B cell (primary cell): ENCODE results near the gene HS6ST3. TPM values are rescaled to one million over a fixed set of nuclear protein-coding genes. Genes with fewer than 3 reads are reported as not detected.

Experiments
- ATAC-seq: fragments of 200-7000 bp; cut with Tn5 transposase; one replicate; pipeline ENCODE4 v1.10.0; 2021; ENCODE audit warnings: low read depth, mild to moderate bottlenecking, moderate number of reproducible peaks, moderate library complexity
- CTCF ChIA-PET: fragments of 350-600 bp; sonication (Branson Sonifier 250); formaldehyde crosslinking; loops from one replicate; lab custom pipeline; 2021; ENCODE audit warnings: antibody characterized with exemption, inconsistent platforms; lab: Charles Lee
- POLR2A ChIA-PET: fragments of 350-600 bp; sonication (Branson Sonifier 250); formaldehyde crosslinking; loops from one replicate; lab custom pipeline; 2021; ENCODE audit warnings: antibody characterized with exemption; lab: Charles Lee
- DNase-seq: peaks from one replicate; pipeline ENCODE4 v3.0.0; 2013
- H2AFZ ChIP-seq: 2 replicates; pipeline ENCODE4 v1.6.1; 2012; ENCODE audit warnings: mild to moderate bottlenecking, low read depth, low read length; ENCODE audit not compliant: insufficient read depth, poor library complexity, severe bottlenecking
- H3K27ac ChIP-seq, 2 donors: 1 replicate in 1 of 2; 2 replicates in 1 of 2; pipeline ENCODE4 v1.5.1; 2012 to 2013; ENCODE audit warnings: low read length in 2 of 2, mild to moderate bottlenecking in 2 of 2, moderate library complexity in 1 of 2
- H3K27me3 ChIP-seq, 4 experiments: fragments of 200-600 bp in 1 of 4; sonication (generic) in 1 of 4; replicated peaks in 1 of 4; 1 replicate in 2 of 4; 2 replicates in 2 of 4; pipeline versions ENCODE4 v1.6.1 to v1.7.0; 2013 to 2016; ENCODE audit warnings: low read length in 3 of 4, mild to moderate bottlenecking in 2 of 4, mixed read lengths in 1 of 4, moderate library complexity in 1 of 4; ENCODE audit not compliant: insufficient read depth in 4 of 4, control insufficient read depth in 3 of 4; ENCODE audit errors: control extremely low read depth in 1 of 4
- H3K36me3 ChIP-seq, 2 experiments: replicated peaks in 1 of 2; 1 replicate in 1 of 2; 2 replicates in 1 of 2; pipeline versions ENCODE4 v1.6.1 to v1.7.1; 2013; ENCODE audit warnings: low read length in 1 of 2; ENCODE audit not compliant: insufficient read depth in 2 of 2, control insufficient read depth in 1 of 2; ENCODE audit errors: control extremely low read depth in 1 of 2, extremely low read depth in 1 of 2
- H3K4me1 ChIP-seq, 2 donors: fragments of 200-600 bp in 1 of 2; sonication (generic) in 1 of 2; 1 replicate in 1 of 2; 2 replicates in 1 of 2; pipeline versions ENCODE4 v1.5.1 to v1.6.1; 2013 to 2017; ENCODE audit warnings: low read length in 2 of 2; ENCODE audit not compliant: control insufficient read depth in 2 of 2, insufficient read depth in 2 of 2
- H3K4me2 ChIP-seq: replicated peaks from 2 replicates; pipeline ENCODE3; 2012; ENCODE audit warnings: mild to moderate bottlenecking, low read depth, low read length; ENCODE audit not compliant: poor library complexity, severe bottlenecking
- H3K4me3 ChIP-seq, 5 experiments: fragments of 200-600 bp in 1 of 5; sonication (generic) in 1 of 5; 1 replicate in 3 of 5; 2 replicates in 2 of 5; pipeline versions ENCODE4 v1.5.1 to v1.7.0; 2011 to 2016; ENCODE audit warnings: low read length in 4 of 5, mild to moderate bottlenecking in 4 of 5, low read depth in 2 of 5, control low read depth in 1 of 5, moderate library complexity in 1 of 5; ENCODE audit not compliant: insufficient read depth in 1 of 5; ENCODE audit errors: control extremely low read depth in 1 of 5, extremely low read depth in 1 of 5
- H3K79me2 ChIP-seq: fragments of 200-600 bp; sonication (generic); one replicate; pipeline ENCODE4 v1.6.0; 2016; ENCODE audit warnings: low read length; ENCODE audit not compliant: control insufficient read depth, insufficient read depth
- H3K9ac ChIP-seq: fragments of 200-600 bp; sonication (generic); 2 replicates; pipeline ENCODE4 v1.6.1; 2017; ENCODE audit warnings: mild to moderate bottlenecking, low read length, moderate library complexity
- H3K9me3 ChIP-seq, 3 donors: one replicate each; pipeline versions ENCODE4 v1.6.1 to v1.7.1; 2013; ENCODE audit warnings: low read length in 2 of 3; ENCODE audit not compliant: control insufficient read depth in 2 of 3, insufficient read depth in 1 of 3; ENCODE audit errors: control extremely low read depth in 1 of 3
- H4K20me1 ChIP-seq: 2 replicates; pipeline ENCODE4 v1.6.0; 2012; ENCODE audit warnings: mild to moderate bottlenecking, low read length; ENCODE audit not compliant: insufficient read depth, control insufficient read depth, poor library complexity, severe bottlenecking
- H3K27ac Mint-ChIP-seq: one replicate; pipeline ENCODE4 v1.8.0; 2021; ENCODE audit warnings: mixed read lengths
- H3K27me3 Mint-ChIP-seq: one replicate; pipeline ENCODE4 v1.8.0; 2021; ENCODE audit warnings: mixed read lengths
- H3K4me1 Mint-ChIP-seq: one replicate; pipeline ENCODE4 v1.8.0; 2021; ENCODE audit warnings: mixed read lengths
- H3K4me3 Mint-ChIP-seq: one replicate; pipeline ENCODE4 v1.8.0; 2021; ENCODE audit warnings: mixed read lengths
- H3K9me3 Mint-ChIP-seq: one replicate; pipeline ENCODE4 v1.8.0; 2022; ENCODE audit warnings: mixed read lengths; ENCODE audit not compliant: insufficient read depth
- CTCF ChIP-seq: fragments of 200-600 bp; IDR thresholded peaks from one replicate; pipeline ENCODE4 v1.8.0; 2022; ENCODE audit warnings: antibody characterized with exemption, mild to moderate bottlenecking
- EZH2 ChIP-seq: IDR thresholded peaks from 2 replicates; pipeline ENCODE4 v1.6.1; 2012; ENCODE audit warnings: borderline replicate concordance, low read depth, mild to moderate bottlenecking, moderate library complexity, low read length; ENCODE audit not compliant: insufficient read depth, poor library complexity, severe bottlenecking
- WGBS: methylation state at CpG from one replicate; pipeline ENCODE4 v1.1.5; 2013; ENCODE audit warnings: missing lambda C conversion rate; ENCODE audit not compliant: insufficient coverage; 5-methylcytosine and 5-hydroxymethylcytosine counted together
- intact Hi-C: fragments of 100-400 bp; cut with micrococcal nuclease; formaldehyde crosslinking; loops from one replicate; pipeline ENCODE4 v1.10.0; 2022
- polyA plus RNA-seq: library from polyadenylated mRNA; depleted of rRNA; stranded (reverse); fragments of >200 nt; gene quantifications from 2 replicates; pipeline ENCODE4 v1.2.3, GENCODE V29; 2012
- total RNA-seq, 2 donors: library from RNA; stranded (reverse); fragments of 120-200 nt in 1 of 2; gene quantifications; 1 replicate in 1 of 2; 2 replicates in 1 of 2; pipeline versions ENCODE4 v1.2.3 to v1.2.4, GENCODE V29; 2013 to 2022

The HS6ST3 gene
- total and polyA plus RNA-seq, 2 donors (not counting 1 experiment from before 2014, with no cell fraction given), result not detected

GRCh38 chr13:96768524-96768923 is 678.6 kb downstream of the HS6ST3 start:
- Histone ChIP-seq H3K9me3 (peaks cover 0 to 4% (median 0%) of the 10 kb centered on the region in 3 donors), H3K4me2 (no peak overlapping the region), H3K4me1 (no peaks in the 10 kb centered on the region), H4K20me1 (no peaks in the 10 kb centered on the region), H3K4me3 (no peak overlapping the region), H3K79me2 (no peaks in the 10 kb centered on the region), H2AFZ (no peak overlapping the region), H3K27ac (no peak overlapping the region), H3K27me3 (no peaks in the 10 kb centered on the region), H3K36me3 (no peaks in the 10 kb centered on the region), H3K9ac (no peak overlapping the region)
- no peak overlapping the region for H3K4me3 Mint-ChIP-seq
- DNase-seq, result no peak
- no peak for TF ChIP-seq EZH2
- TF ChIP-seq CTCF, result no peak
- CTCF ChIA-PET, result no interaction called here
- no peaks in the 10 kb centered on the region for H3K27me3 Mint-ChIP-seq
- H3K4me1 Mint-ChIP-seq, result no peaks in the 10 kb centered on the region
- peaks cover 3% of the 10 kb centered on the region for H3K9me3 Mint-ChIP-seq
- no peak for ATAC-seq
- H3K27ac Mint-ChIP-seq, result no peak overlapping the region
- WGBS, result 96% methylated on average over 4 of the region's 6 CpGs
- intact Hi-C loops, result no loop called here
- POLR2A ChIA-PET, result no interaction called here

GRCh38 chr13:96769874-96770273 is 680.0 kb downstream of the HS6ST3 start:
- intact Hi-C loops, result no loop called here
- POLR2A ChIA-PET, result no interaction called here

More at GRCh38 chr13:96769874-96770273, 680.0 kb downstream of the HS6ST3 start:
- Histone ChIP-seq H3K4me2 (no peak overlapping the region), H3K9me3 (peaks cover 0 to 7% (median 0%) of the 10 kb centered on the region in 3 donors), H2AFZ (no peak overlapping the region), H3K27me3 (no peaks in the 10 kb centered on the region), H3K36me3 (no peaks in the 10 kb centered on the region), H3K9ac (no peak overlapping the region), H3K27ac (no peak overlapping the region), H3K4me3 (no peak overlapping the region), H3K79me2 (no peaks in the 10 kb centered on the region), H3K4me1 (no peaks in the 10 kb centered on the region), H4K20me1 (no peaks in the 10 kb centered on the region)
- WGBS, result no CpG with 5 or more reads among the region's 1 CpG
- H3K27ac Mint-ChIP-seq, result no peak overlapping the region
- no peaks in the 10 kb centered on the region for H3K27me3 Mint-ChIP-seq
- H3K4me3 Mint-ChIP-seq, result no peak overlapping the region
- CTCF ChIA-PET, result no interaction called here
- H3K4me1 Mint-ChIP-seq, result no peaks in the 10 kb centered on the region
- DNase-seq (no peak), ATAC-seq (no peak)
- TF ChIP-seq CTCF (no peak), EZH2 (no peak)
- peaks cover 3% of the 10 kb centered on the region for H3K9me3 Mint-ChIP-seq
